OCI-LY7 (cell line): Measurements from ENCODE around the gene LARGE1.

Source experiments
- CTCF ChIP-seq: fragments of 200-600 bp; sonication (generic); conservative IDR thresholded peaks from 2 replicates; pipeline ENCODE4 v1.5.1; 2014; ENCODE audit warnings: mild to moderate bottlenecking, antibody characterized with exemption, low read length, moderate library complexity, mixed read lengths
- EZH2phosphoT487 ChIP-seq: fragments of 200-600 bp; sonication (generic); IDR thresholded peaks from 2 replicates; pipeline ENCODE4 v1.6.1; 2018; ENCODE audit warnings: low read depth, borderline replicate concordance, mild to moderate bottlenecking, mixed run types, antibody characterized with exemption, low read length, moderate library complexity, mixed read lengths

- no peak for TF ChIP-seq CTCF
- TF ChIP-seq EZH2phosphoT487 = no peak
These were observed 5.6 kb downstream of the LARGE1 start for GRCh38 chr22:33914699-33915098.
